H1 (cell line): ENCODE data around the gene SEMA3G. TPM values are rescaled to one million over a fixed set of nuclear protein-coding genes. Genes with fewer than 3 reads are reported as not detected.

ENCODE experiments used
- CTBP2 ChIP-seq: IDR thresholded peaks from 2 replicates; pipeline ENCODE4 v1.7.0; 2011; ENCODE audit warnings: borderline replicate concordance, mild to moderate bottlenecking, moderate library complexity, mixed read lengths, low read length; ENCODE audit not compliant: insufficient read depth, insufficient read length
- HDAC2 ChIP-seq, 2 experiments: fragments of 300-600 bp in 1 of 2; sonication (generic) in 1 of 2; IDR thresholded peaks; 2 replicates each; pipeline ENCODE4 v1.6.1; 2011 to 2012; ENCODE audit warnings: low read depth in 2 of 2, low read length in 2 of 2, mild to moderate bottlenecking in 2 of 2, moderate library complexity in 2 of 2, borderline replicate concordance in 1 of 2, inconsistent platforms in 1 of 2
- KDM4A ChIP-seq: IDR thresholded peaks from one replicate; pipeline ENCODE4 v1.7.1; 2012; ENCODE audit warnings: low read depth, mild to moderate bottlenecking, moderate library complexity, low read length, inconsistent platforms; ENCODE audit not compliant: severe bottlenecking
- TEAD4 ChIP-seq: IDR thresholded peaks from 2 replicates; pipeline ENCODE4 v1.6.1; 2012; ENCODE audit warnings: low read depth, low read length, inconsistent platforms, mixed read lengths
- polyA plus RNA-seq, 7 experiments: library from polyadenylated mRNA; depleted of rRNA in 3 of 7; stranded (reverse) in 5 of 7; unstranded in 2 of 7; fragments of >200 nt in 5 of 7; fragments of 200-250 nt in 2 of 7; gene quantifications; 1 replicate in 5 of 7; 2 replicates in 1 of 7; 4 replicates in 1 of 7; pipeline versions ENCODE4 v1.2.1 to v1.2.3, GENCODE V29; 2011 to 2013; ENCODE audit warnings: missing spikeins in 2 of 7, mixed read lengths in 2 of 7
- total RNA-seq: library from RNA; stranded (reverse); fragmentation: NEBNext Ultra II Directional; extraction: Animal tissue kit (Norgen Biotek cat#: 25700); gene quantifications from 2 replicates; pipeline ENCODE4 v1.2.1, GENCODE V29; 2021
- TF ChIP-seq, protein P1 (sequence below): fragments of 300-600 bp; sonication (generic); IDR thresholded peaks from 2 replicates; pipeline ENCODE4 v1.7.1; 2012; ENCODE audit warnings: low read length, moderate library complexity, mild to moderate bottlenecking, inconsistent platforms; ENCODE audit not compliant: insufficient replicate concordance

SEMA3G gene
- total and polyA plus RNA-seq, 2 of the 8 experiments (the other 6 are each of a cell fraction or from before 2014, with no cell fraction given), result 0.95 to 1.5 TPM

GRCh38 chr3:52393959-52394670 is 50.8 kb downstream of the SEMA3G start (continued):
- TF ChIP-seq, protein P1, sequence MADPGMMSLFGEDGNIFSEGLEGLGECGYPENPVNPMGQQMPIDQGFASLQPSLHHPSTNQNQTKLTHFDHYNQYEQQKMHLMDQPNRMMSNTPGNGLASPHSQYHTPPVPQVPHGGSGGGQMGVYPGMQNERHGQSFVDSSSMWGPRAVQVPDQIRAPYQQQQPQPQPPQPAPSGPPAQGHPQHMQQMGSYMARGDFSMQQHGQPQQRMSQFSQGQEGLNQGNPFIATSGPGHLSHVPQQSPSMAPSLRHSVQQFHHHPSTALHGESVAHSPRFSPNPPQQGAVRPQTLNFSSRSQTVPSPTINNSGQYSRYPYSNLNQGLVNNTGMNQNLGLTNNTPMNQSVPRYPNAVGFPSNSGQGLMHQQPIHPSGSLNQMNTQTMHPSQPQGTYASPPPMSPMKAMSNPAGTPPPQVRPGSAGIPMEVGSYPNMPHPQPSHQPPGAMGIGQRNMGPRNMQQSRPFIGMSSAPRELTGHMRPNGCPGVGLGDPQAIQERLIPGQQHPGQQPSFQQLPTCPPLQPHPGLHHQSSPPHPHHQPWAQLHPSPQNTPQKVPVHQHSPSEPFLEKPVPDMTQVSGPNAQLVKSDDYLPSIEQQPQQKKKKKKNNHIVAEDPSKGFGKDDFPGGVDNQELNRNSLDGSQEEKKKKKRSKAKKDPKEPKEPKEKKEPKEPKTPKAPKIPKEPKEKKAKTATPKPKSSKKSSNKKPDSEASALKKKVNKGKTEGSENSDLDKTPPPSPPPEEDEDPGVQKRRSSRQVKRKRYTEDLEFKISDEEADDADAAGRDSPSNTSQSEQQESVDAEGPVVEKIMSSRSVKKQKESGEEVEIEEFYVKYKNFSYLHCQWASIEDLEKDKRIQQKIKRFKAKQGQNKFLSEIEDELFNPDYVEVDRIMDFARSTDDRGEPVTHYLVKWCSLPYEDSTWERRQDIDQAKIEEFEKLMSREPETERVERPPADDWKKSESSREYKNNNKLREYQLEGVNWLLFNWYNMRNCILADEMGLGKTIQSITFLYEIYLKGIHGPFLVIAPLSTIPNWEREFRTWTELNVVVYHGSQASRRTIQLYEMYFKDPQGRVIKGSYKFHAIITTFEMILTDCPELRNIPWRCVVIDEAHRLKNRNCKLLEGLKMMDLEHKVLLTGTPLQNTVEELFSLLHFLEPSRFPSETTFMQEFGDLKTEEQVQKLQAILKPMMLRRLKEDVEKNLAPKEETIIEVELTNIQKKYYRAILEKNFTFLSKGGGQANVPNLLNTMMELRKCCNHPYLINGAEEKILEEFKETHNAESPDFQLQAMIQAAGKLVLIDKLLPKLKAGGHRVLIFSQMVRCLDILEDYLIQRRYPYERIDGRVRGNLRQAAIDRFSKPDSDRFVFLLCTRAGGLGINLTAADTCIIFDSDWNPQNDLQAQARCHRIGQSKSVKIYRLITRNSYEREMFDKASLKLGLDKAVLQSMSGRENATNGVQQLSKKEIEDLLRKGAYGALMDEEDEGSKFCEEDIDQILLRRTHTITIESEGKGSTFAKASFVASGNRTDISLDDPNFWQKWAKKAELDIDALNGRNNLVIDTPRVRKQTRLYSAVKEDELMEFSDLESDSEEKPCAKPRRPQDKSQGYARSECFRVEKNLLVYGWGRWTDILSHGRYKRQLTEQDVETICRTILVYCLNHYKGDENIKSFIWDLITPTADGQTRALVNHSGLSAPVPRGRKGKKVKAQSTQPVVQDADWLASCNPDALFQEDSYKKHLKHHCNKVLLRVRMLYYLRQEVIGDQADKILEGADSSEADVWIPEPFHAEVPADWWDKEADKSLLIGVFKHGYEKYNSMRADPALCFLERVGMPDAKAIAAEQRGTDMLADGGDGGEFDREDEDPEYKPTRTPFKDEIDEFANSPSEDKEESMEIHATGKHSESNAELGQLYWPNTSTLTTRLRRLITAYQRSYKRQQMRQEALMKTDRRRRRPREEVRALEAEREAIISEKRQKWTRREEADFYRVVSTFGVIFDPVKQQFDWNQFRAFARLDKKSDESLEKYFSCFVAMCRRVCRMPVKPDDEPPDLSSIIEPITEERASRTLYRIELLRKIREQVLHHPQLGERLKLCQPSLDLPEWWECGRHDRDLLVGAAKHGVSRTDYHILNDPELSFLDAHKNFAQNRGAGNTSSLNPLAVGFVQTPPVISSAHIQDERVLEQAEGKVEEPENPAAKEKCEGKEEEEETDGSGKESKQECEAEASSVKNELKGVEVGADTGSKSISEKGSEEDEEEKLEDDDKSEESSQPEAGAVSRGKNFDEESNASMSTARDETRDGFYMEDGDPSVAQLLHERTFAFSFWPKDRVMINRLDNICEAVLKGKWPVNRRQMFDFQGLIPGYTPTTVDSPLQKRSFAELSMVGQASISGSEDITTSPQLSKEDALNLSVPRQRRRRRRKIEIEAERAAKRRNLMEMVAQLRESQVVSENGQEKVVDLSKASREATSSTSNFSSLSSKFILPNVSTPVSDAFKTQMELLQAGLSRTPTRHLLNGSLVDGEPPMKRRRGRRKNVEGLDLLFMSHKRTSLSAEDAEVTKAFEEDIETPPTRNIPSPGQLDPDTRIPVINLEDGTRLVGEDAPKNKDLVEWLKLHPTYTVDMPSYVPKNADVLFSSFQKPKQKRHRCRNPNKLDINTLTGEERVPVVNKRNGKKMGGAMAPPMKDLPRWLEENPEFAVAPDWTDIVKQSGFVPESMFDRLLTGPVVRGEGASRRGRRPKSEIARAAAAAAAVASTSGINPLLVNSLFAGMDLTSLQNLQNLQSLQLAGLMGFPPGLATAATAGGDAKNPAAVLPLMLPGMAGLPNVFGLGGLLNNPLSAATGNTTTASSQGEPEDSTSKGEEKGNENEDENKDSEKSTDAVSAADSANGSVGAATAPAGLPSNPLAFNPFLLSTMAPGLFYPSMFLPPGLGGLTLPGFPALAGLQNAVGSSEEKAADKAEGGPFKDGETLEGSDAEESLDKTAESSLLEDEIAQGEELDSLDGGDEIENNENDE, result no peak
- no peak for TF ChIP-seq CTBP2
- no peak for TF ChIP-seq HDAC2 (IDR thresholded peaks at IDR 0.05; ENCODE audit: borderline replicate concordance in 1 of 2, low read depth in 2 of 2, low read length in 2 of 2)
- TF ChIP-seq TEAD4, result no peak
- TF ChIP-seq KDM4A, result no peak
